Prostate gland (tissue), 2 donors: ENCODE measurements around the gene FOXO3B. TPM values are rescaled to one million over a fixed set of nuclear protein-coding genes. Genes with fewer than 3 reads are reported as not detected.
"Not testable (repeated sequence)": the region's sequence is repeated elsewhere in the genome, so short reads cannot be mapped to it uniquely, and the experiment has no call there.

ENCODE experiments used
- DNase-seq: peaks from one replicate; pipeline ENCODE4 v3.0.0-alpha.2; 2019; ENCODE audit warnings: low spot score
- H3K27ac ChIP-seq, 2 donors: fragments of 200-600 bp; sonication (generic); 2 replicates each; pipeline ENCODE4 v1.5.1; 2017 to 2019
- H3K27me3 ChIP-seq: fragments of 200-600 bp; sonication (generic); replicated peaks from 2 replicates; pipeline ENCODE4 v1.5.1; 2019; ENCODE audit not compliant: insufficient read depth
- H3K36me3 ChIP-seq, 2 donors: fragments of 200-600 bp; sonication (generic); 1 replicate in 1 of 2; 2 replicates in 1 of 2; pipeline versions ENCODE4 v1.5.1 to v1.8.1; 2017 to 2019
- H3K4me1 ChIP-seq: fragments of 200-600 bp; sonication (generic); replicated peaks from 2 replicates; pipeline ENCODE4 v1.5.1; 2019
- H3K4me3 ChIP-seq, 2 donors: fragments of 200-600 bp; sonication (generic); 2 replicates each; pipeline ENCODE4 v1.5.1; 2017 to 2019
- H3K9me3 ChIP-seq: fragments of 200-600 bp; sonication (generic); 2 replicates; pipeline ENCODE4 v1.5.1; 2017
- WGBS: methylation state at CpG from one replicate; pipeline ENCODE4 v1.1.5; 2018; 5-methylcytosine and 5-hydroxymethylcytosine counted together
- intact Hi-C: fragments of 100-400 bp; cut with DNase I; formaldehyde crosslinking; loops from one replicate; pipeline ENCODE4 v1.14.2; 2022
- small RNA-seq, 2 donors: library from RNA; depleted of rRNA; stranded (forward); fragments of <200 nt; gene quantifications; one replicate each; pipeline ENCODE3, GENCODE V24; 2016
- total RNA-seq, 2 donors: library from RNA; depleted of rRNA; stranded (reverse); fragments of >200 nt; gene quantifications; one replicate each; pipeline ENCODE4 v1.1.0, GENCODE V29; 2016

The FOXO3B gene
- total RNA-seq, 2 donors from 2014 or later, result 11.3 to 13.1 TPM

DNA sequence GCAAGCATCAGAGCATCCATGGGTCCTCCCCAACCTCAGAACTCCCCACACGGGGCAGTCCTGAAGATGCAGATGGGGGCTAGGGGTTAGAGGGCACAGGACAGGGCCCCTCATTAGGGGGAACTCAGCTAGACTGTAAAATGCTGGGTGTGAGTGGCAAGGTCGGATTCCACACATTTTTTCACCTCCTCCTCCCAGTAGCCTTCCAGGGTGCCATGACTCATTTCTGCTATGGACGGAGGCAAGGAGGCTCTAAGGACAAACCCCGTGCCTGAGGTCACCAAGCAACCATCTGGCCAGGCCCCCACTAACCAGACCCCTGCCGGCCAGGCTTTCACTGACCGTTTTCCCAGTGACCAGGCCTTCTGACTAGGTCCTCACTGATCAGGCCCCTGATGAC, 39.0 kb downstream of the FOXO3B start:
- H3K27ac ChIP-seq, H3K4me1 ChIP-seq, intact Hi-C loops, DNase-seq, H3K9me3 ChIP-seq, H3K36me3 ChIP-seq, H3K27me3 ChIP-seq, H3K4me3 ChIP-seq: not testable (repeated sequence)
- 77% methylated on average over 4 of the region's 6 CpGs for WGBS

DNA sequence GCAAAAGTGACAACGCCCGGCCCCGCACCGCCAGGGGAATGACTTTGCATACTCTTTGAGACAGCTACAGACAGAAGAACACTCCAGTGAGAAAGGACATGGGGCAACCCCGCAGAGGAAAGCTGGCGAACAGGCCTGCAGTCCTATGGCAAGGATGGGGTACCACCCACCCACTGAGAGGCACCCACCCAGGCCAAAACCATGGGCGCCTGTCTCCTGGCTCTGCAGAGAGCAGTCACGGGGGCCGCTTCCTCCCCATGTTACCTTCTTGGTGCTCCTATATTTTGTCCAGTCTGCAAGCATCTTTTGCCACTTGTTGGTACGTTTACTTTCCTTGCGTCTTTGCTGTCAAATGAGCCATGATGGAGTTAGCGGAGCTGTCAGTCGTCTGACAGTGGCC, 43.8 kb downstream of the FOXO3B start:
- WGBS, result 94% methylated on average over 13 of the region's 13 CpGs
- H3K4me1 ChIP-seq, H3K4me3 ChIP-seq, DNase-seq, H3K36me3 ChIP-seq, H3K27me3 ChIP-seq, H3K27ac ChIP-seq, intact Hi-C loops, H3K9me3 ChIP-seq: not testable (repeated sequence)

DNA sequence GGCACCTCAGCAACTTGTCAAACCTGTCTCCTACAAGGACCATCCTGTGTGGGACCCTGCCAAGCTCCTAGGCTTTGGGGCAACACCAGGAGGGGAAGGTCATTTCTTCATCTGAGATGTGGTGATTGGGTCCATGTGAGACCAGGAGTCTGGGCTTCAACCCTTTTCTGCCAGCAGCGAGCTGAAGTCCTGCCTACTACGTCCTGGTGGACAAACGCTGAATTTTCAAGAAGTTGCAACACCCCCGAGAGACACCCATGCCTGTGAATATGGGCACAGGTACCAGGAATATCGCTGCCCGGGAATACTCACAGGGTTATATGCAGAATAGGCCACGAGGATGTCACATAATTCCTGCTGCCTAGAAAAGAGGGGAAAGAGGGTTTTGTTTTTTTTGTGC, 45.9 kb downstream of the FOXO3B start:
- H3K4me3 ChIP-seq, DNase-seq, H3K9me3 ChIP-seq, H3K4me1 ChIP-seq, H3K27me3 ChIP-seq, H3K27ac ChIP-seq, intact Hi-C loops, H3K36me3 ChIP-seq: not testable (repeated sequence)
- WGBS, result 61% methylated on average over 7 of the region's 7 CpGs

DNA sequence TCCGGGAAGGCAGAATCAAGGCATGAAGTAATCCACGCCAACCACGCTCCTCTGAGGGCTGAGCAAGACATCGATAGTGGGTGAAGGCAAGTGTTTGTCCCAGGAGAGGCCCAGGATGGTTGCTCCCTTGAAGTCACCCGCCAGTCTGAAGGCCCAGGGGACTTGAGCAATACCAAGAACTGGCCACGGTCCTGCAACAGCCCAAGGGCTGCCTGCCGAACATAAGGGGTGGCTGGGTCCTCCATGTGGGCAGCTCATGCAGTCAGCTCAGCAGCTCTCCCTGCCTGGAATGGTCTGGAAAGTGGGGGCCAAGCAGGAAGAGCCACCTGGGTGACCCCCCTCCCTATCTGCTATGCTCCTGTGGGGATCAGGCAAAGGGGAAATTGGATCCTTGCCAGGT, 46.3 kb downstream of the FOXO3B start:
- H3K4me3 ChIP-seq, H3K27me3 ChIP-seq, DNase-seq, H3K4me1 ChIP-seq, H3K36me3 ChIP-seq, H3K9me3 ChIP-seq, intact Hi-C loops, H3K27ac ChIP-seq: not testable (repeated sequence)
- WGBS, result 84% methylated on average over 7 of the region's 7 CpGs

DNA sequence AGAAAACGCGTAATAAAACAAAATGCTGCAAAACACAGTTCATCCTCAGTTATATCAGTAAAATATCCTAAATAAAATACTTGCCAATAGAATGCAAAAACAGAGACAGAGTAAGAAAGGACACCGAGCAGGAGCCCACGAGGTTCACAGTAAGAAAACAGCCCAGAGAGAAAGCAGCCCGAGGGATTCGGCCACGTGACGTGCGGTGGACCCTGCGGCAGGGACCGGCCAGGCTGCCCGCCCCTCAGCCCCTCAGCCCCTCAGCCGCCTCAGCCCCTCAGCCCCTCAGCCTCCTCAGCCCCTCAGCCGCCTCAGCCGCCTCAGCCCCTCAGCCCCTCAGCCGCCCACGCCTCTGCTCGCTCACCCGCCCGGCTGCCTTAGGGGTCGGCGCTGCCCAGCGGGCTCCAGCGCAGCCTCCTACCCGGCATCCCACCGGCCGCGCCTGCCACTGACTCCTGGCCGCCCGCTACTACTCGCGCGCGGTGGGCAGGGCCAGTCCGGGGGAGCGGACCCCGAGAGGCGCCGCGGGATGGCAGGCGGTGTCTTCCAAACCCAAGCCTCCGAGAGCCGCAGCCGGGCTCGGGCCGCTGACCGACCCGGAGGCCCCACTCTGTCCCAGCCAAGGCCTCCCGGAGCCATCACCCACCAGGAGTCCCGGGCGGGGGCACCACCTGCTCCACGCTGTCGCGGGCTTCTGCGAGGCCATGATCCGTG, 47.4 kb downstream of the FOXO3B start:
- intact Hi-C loops, H3K27ac ChIP-seq, DNase-seq, H3K9me3 ChIP-seq, H3K27me3 ChIP-seq, H3K36me3 ChIP-seq, H3K4me1 ChIP-seq, H3K4me3 ChIP-seq: not testable (repeated sequence)
- 7% methylated on average over 41 of the region's 56 CpGs for WGBS

Small RNAs within 50 kb of the gene (small RNA-seq; reads per million reads assigned to genes)
- 0 reads per million in 2 donors for gene AC026271.2
- gene AC026271.4, result 0 reads per million in 2 donors

Other genes with a start within 250 kb of the FOXO3B start
- under 1 TPM in 1 of 2 donors, not detected in 1; 0.18 TPM for gene LGALS9C, start 205.5 kb downstream of the FOXO3B start, total RNA-seq
- gene TBC1D28, start 37.9 kb downstream of the FOXO3B start, total RNA-seq, result 1 to 10 TPM in 1 of 2 donors, not detected in 1; 1.2 TPM
- 1 to 10 TPM in 1 of 2 donors, not detected in 1; 1.8 TPM for gene FBXW10, start 61.7 kb upstream of the FOXO3B start, total RNA-seq
- 10 to 100 TPM; 39.8 to 43.7 TPM for gene TVP23B, start 98.9 kb upstream of the FOXO3B start, total RNA-seq
- 10 to 100 TPM; 30.6 to 35.0 TPM for gene PRPSAP2, start 175.8 kb upstream of the FOXO3B start, total RNA-seq